ENCODE measurements around the gene RSAD1.

GRCh38 chr17:50481648-50482047 is 3.0 kb downstream of the RSAD1 start:
- TF ChIP-seq CTCF (IDR thresholded peaks at IDR 0.05) = no peak
- TF ChIP-seq POLR2A (IDR thresholded peaks at IDR 0.05) = no peak

All from thyroid gland (tissue), 4 donors.